Measurements from ENCODE around the gene RHAG. TPM values are rescaled to one million over a fixed set of nuclear protein-coding genes. Genes with fewer than 3 reads are reported as not detected.
"Not testable (repeated sequence)": the region's sequence is repeated elsewhere in the genome, so short reads cannot be mapped to it uniquely, and the experiment has no call there.

The RHAG gene
- total RNA-seq, 1 donor from 2014 or later: not detected

GRCh38 chr6:49632727-49633126 lies 3.9 kb downstream of the RHAG start:
- DNase-seq (ENCODE audit: low spot score): no peak
- Mint-ChIP-seq H3K27ac (ENCODE audit: unreplicated experiment) (no peak overlapping the region), H3K4me1 (ENCODE audit: low read depth) (no peaks in the 10 kb centered on the region), H3K27me3 (ENCODE audit: low read depth) (peaks cover 8% of the 10 kb centered on the region), H3K4me3 (ENCODE audit: unreplicated experiment) (no peak overlapping the region), H3K9me3 (ENCODE audit: low read depth) (no peaks in the 10 kb centered on the region), H3K36me3 (ENCODE audit: low read depth) (no peaks in the 10 kb centered on the region)
- TF ChIP-seq CTCF (IDR thresholded peaks at IDR 0.05): no peak

- not testable (repeated sequence) for DNase-seq (ENCODE audit: low spot score); H3K36me3 Mint-ChIP-seq (ENCODE audit: low read depth); H3K4me3 Mint-ChIP-seq (ENCODE audit: unreplicated experiment); H3K9me3 Mint-ChIP-seq (ENCODE audit: low read depth); H3K27me3 Mint-ChIP-seq (ENCODE audit: low read depth); H3K27ac Mint-ChIP-seq (ENCODE audit: unreplicated experiment); H3K4me1 Mint-ChIP-seq (ENCODE audit: low read depth)
These were observed 7.1 kb downstream of the RHAG start for GRCh38 chr6:49629485-49630088.

- DNase-seq (ENCODE audit: low spot score): no peak
- peaks cover 6% of the 10 kb centered on the region for H3K27me3 Mint-ChIP-seq (ENCODE audit: low read depth)
- no peak overlapping the region for H3K4me3 Mint-ChIP-seq (ENCODE audit: unreplicated experiment)
- H3K36me3 Mint-ChIP-seq (ENCODE audit: low read depth): no peaks in the 10 kb centered on the region
- H3K4me1 Mint-ChIP-seq (ENCODE audit: low read depth): no peaks in the 10 kb centered on the region
- no peak overlapping the region for H3K27ac Mint-ChIP-seq (ENCODE audit: unreplicated experiment)
- no peaks in the 10 kb centered on the region for H3K9me3 Mint-ChIP-seq (ENCODE audit: low read depth)
- no peak for TF ChIP-seq CTCF (IDR thresholded peaks at IDR 0.05)
These were observed 9.8 kb downstream of the RHAG start for GRCh38 chr6:49626811-49627210.

GRCh38 chr6:49618257-49618656 lies 18.4 kb downstream of the RHAG start:
- Mint-ChIP-seq H3K27ac (ENCODE audit: unreplicated experiment) (no peak overlapping the region), H3K27me3 (ENCODE audit: low read depth) (peaks cover 18% of the 10 kb centered on the region), H3K4me1 (ENCODE audit: low read depth) (no peaks in the 10 kb centered on the region), H3K36me3 (ENCODE audit: low read depth) (no peaks in the 10 kb centered on the region), H3K9me3 (ENCODE audit: low read depth) (no peaks in the 10 kb centered on the region), H3K4me3 (ENCODE audit: unreplicated experiment) (no peak overlapping the region)
- TF ChIP-seq CTCF (IDR thresholded peaks at IDR 0.05): no peak
- DNase-seq (ENCODE audit: low spot score): no peak

GRCh38 chr6:49614144-49614543 lies 22.5 kb downstream of the RHAG start:
- peaks cover 29% of the 10 kb centered on the region for H3K27me3 Mint-ChIP-seq (ENCODE audit: low read depth)
- not testable (repeated sequence) for H3K27ac Mint-ChIP-seq (ENCODE audit: unreplicated experiment); H3K9me3 Mint-ChIP-seq (ENCODE audit: low read depth); H3K36me3 Mint-ChIP-seq (ENCODE audit: low read depth); H3K4me3 Mint-ChIP-seq (ENCODE audit: unreplicated experiment); H3K4me1 Mint-ChIP-seq (ENCODE audit: low read depth); DNase-seq (ENCODE audit: low spot score)

GRCh38 chr6:49609285-49609684 lies 27.4 kb downstream of the RHAG start:
- Mint-ChIP-seq H3K4me3 (ENCODE audit: unreplicated experiment) (no peak overlapping the region), H3K27me3 (ENCODE audit: low read depth) (peaks cover 28% of the 10 kb centered on the region), H3K9me3 (ENCODE audit: low read depth) (no peaks in the 10 kb centered on the region), H3K36me3 (ENCODE audit: low read depth) (no peaks in the 10 kb centered on the region), H3K4me1 (ENCODE audit: low read depth) (peaks cover 2% of the 10 kb centered on the region), H3K27ac (ENCODE audit: unreplicated experiment) (no peak overlapping the region)
- no peak for TF ChIP-seq CTCF (IDR thresholded peaks at IDR 0.05)
- no peak for DNase-seq (ENCODE audit: low spot score)

- not testable (repeated sequence) for H3K27ac Mint-ChIP-seq (ENCODE audit: unreplicated experiment); H3K4me3 Mint-ChIP-seq (ENCODE audit: unreplicated experiment); H3K4me1 Mint-ChIP-seq (ENCODE audit: low read depth); H3K36me3 Mint-ChIP-seq (ENCODE audit: low read depth); DNase-seq (ENCODE audit: low spot score); H3K9me3 Mint-ChIP-seq (ENCODE audit: low read depth)
- H3K27me3 Mint-ChIP-seq (ENCODE audit: low read depth): peaks cover 28% of the 10 kb centered on the region
These were observed 28.4 kb downstream of the RHAG start for GRCh38 chr6:49608275-49608674.
